ENCODE results near the gene OR10K2. TPM values are rescaled to one million over a fixed set of nuclear protein-coding genes. Genes with fewer than 3 reads are reported as not detected.
"Not testable (repeated sequence)": the region's sequence is repeated elsewhere in the genome, so short reads cannot be mapped to it uniquely, and the experiment has no call there.

OR10K2 gene, protein sequence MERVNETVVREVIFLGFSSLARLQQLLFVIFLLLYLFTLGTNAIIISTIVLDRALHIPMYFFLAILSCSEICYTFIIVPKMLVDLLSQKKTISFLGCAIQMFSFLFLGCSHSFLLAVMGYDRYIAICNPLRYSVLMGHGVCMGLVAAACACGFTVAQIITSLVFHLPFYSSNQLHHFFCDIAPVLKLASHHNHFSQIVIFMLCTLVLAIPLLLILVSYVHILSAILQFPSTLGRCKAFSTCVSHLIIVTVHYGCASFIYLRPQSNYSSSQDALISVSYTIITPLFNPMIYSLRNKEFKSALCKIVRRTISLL
- total RNA-seq (2014; rRNA removed; shearing (Covaris generic)) = not detected in 2 replicates
- polyA plus RNA-seq (2015; cell fraction: cytosol; rRNA removed) = not detected in 2 replicates
- polyA plus RNA-seq (2015; cell fraction: nucleus; rRNA removed) = not detected in 2 replicates

DNA sequence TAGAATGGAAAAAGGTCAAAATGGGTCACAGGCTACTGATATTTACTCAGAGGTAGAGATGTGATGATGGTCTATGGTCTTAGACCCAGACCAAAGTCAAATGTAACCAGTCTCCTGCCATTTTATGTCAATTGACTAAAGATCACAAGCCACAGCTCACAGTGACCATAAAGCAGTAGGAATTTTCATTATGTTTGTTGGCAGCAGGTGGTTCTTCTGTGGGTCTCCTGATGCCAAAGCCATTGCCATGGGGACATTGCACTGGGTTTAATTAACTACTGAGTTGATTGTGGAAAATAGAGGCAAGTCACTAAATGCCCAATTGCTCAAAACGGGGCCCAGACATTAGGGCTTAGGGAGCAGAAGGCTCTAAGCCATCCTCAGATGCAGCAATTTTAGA, at the start of gene OR10K2:
TSS of gene OR10K2 (minus strand) at position 101 of the 400 bp plus-strand sequence. CDS start 5,371 bp downstream, outside the sequence.
- DNase-seq (ENCODE audit: low read depth) = no peak

DNA sequence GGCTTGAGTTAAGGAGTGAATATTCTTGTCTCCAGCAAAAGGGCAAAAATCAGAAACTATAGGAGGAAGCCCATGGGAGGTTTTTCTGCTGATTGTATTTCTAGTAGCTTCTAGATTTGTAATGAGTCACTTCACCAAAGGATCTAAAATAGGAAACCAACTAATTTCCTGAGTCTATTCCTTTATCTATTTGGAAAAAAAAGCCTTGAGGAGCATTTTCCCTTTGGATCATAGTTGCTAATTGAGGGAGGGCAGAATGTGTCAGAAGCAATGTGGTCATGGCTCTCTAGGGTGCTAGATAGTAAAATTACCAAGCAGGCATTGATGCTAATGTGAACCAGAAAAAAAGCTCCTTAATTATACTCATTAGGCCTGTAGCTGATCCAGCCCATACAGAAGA, 45.9 kb upstream of the OR10K2 start, which contains the start of gene OR10R2:
TSS of gene OR10R2 (plus strand) at position 301 of the 400 bp plus-strand sequence. CDS start 106 bp downstream, outside the sequence.
- DNase-seq (ENCODE audit: low read depth) = no peak

DNA sequence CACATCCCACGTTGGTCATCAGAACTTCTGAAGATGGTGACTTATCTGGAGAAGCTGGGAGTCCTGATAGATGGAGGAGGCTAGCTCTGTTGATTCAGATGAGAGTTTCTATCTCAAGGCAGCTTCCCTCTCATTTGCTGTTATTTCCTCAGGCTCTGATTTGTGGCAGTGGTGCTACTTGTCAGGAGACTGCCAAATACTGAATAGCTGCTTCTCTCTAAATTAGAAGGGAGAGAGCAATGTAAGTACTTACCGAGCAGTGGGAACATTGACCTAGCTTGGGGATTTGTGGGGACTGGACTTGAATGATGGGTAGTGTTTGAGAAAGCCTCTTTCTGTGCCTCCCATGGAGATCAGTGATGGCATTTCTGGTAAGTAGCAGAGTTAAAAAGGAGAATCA, 35.5 kb upstream of the OR10K2 start, which contains the start of gene OR10K1:
TSS of gene OR10K1 (plus strand) at position 301 of the 400 bp plus-strand sequence. CDS start 3,728 bp downstream, outside the sequence.
- no peak for DNase-seq (ENCODE audit: low read depth)

DNA sequence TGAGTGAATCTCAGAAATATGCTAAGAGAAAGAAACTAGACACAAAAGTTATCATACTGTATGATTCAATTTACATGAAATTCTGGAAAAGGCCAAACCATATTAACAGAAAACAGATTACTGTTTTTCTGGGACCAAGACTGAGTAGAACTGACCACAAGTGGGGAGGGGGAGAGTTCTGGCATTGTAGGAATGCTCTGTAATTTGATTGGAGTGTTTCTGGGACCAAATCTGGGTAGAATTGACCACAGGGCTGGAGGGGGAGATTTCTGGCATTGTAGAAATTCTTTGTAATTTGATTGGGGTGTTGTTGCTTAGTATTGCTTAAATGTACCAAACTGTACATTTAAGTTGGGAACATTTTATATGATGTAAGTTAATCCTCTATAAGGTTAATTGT, 32.2 kb upstream of the OR10K2 start:
- DNase-seq (ENCODE audit: low read depth) = no peak

DNA sequence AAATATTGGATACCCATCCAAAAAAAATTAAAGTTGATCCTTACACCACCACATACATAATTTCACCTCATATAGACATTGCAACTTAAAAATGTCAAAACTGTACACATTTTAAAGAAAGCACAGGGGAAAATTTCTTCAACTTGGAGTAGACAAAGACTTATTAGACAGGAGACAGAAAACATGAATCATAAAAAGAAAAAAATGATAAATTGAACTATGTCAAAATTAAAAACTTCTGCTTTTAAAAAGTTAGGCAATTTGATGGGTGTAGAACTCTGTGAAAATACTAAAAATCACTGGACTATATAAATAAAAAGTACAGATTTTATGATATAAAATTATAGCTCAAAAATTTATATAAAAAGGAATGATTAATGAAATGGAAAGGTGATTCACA, 31.2 kb upstream of the OR10K2 start:
- DNase-seq (ENCODE audit: low read depth) = no peak

DNA sequence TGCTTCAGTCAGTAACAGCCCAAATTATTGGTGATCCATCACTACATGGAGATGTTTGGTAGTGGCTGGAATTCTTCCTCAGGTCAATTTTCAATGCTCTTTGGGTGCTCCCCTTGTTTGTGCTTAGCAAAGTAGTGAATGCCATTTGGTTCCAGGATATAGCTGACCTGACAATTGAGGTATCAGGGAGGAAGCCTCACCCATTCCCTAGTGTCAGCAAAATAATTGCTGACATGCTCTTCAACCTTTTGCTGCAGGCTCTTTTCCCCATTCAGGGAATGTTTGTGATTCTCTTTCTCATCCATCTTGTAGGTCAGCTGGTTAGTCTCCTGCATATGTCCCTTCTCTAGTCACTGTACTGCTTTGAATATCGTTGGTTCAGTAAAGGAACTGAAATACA, 28.5 kb upstream of the OR10K2 start:
- DNase-seq (ENCODE audit: low read depth) = no peak

DNA sequence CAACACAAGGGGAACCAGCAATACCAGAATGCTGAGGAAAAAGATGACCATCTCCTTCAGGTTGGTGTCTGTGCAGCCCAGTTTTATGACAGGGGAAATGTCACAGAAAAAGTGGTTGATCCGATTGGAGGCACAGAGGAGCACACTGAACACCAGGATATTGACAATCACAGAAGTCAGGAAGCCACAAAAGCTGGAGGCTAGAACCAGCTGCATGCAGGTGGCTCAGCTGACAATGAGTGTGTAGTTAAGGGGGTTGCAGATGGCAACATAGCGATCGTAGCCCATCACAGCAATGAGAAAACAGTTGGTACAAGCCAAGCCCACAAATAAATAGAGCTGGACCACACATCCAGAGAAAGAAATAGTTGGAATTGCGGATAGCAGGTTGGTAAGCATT, 19.3 kb upstream of the OR10K2 start:
- DNase-seq (ENCODE audit: low read depth) = no peak

DNA sequence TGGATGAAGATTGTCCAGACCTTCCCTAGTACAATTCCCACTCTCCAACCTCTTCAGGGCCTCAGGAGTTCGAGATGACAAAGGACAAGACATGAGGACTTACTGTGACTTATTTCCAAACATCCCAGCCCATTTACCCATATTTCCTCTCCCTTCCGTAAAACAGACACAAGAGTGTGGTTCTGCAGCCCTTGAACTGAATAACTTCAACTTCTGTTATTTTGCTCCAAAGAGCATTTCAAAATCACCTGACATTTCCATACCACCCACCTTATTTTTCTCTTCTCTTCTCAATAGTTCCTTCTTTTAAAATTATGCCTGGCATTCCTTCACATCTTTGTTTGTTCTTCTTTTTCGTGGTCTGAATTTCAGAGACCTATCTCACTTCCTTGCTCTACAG, 8.7 kb upstream of the OR10K2 start:
- DNase-seq (ENCODE audit: low read depth) = no peak

DNA sequence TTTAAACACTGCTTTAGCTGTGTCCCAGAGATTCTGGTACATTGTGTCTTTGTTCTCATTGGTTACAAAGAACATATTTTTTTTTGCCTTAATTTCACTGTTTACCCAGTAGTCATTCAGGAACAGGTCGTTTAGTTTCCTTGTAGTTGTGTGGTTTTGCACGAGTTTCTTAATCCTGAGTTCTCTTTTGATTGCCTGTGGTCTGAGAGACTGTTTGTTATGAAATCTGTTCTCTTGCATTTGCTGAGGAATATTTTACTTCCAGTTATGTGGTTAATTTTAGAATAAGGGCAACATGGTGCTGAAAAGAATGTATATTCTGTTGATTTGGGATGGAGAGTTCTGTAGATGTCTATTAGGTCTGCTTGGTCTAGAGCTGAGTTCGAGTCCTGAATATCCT, 4.1 kb upstream of the OR10K2 start:
- not testable (repeated sequence) for DNase-seq (ENCODE audit: low read depth)

DNA sequence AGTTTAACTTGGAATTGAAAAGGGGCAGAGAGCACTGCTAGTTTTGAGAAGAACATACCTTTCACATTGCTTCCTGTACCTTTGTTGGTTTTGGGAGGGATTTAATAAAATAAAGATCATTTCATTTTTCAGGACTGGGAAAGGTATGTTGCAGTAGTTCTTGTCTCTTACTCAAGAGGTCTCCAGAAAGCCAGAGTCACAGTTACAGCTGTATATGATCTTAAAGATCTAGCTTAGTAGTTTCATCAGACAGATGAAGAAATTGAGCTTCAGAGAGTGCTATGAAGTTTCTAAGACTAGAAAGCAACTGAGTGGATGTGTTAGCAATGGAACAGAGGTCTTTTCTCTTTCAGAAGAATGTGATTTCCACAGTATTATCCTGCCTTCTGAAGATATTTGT, 1.0 kb downstream of the OR10K2 start:
- no peak for DNase-seq (ENCODE audit: low read depth)

DNA sequence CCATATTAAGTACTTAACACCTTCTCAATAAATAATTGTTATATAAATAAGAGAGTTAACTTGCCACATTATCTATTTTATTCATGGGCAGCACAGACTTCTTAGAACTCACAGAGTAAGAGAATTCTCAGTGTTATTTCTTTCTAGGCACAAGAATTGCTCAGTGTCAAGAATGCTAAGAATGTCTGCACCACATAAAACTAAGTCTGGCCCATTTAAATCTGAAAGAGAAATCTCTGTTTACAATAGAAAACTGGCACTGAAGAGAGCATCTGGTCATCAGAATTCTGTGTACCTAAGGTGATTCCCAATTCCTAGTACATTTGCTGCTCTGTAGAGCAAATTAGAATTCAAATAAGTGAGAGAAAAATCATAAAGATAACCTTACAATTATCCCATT, 3.8 kb downstream of the OR10K2 start:
- no peak for DNase-seq (ENCODE audit: low read depth)

DNA sequence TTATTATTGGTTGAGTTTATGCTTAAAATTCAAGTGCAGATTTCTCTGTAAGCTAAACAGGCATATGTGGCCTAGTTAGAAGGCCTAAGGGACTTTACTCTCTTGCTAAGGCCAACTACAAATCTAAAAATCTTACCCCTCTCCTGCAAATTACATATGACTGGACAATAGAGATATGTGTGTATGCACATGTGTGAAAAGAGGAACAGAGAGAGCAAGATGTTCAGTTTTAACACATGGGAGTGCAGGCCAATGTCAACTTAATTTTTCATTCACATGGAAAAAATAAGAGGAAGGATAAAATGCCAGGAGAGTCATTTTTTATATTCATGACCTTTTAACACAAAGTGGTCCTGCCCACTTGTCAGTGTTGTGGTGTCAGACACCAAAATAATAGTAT, 8.5 kb downstream of the OR10K2 start:
- DNase-seq (ENCODE audit: low read depth) = no peak

DNA sequence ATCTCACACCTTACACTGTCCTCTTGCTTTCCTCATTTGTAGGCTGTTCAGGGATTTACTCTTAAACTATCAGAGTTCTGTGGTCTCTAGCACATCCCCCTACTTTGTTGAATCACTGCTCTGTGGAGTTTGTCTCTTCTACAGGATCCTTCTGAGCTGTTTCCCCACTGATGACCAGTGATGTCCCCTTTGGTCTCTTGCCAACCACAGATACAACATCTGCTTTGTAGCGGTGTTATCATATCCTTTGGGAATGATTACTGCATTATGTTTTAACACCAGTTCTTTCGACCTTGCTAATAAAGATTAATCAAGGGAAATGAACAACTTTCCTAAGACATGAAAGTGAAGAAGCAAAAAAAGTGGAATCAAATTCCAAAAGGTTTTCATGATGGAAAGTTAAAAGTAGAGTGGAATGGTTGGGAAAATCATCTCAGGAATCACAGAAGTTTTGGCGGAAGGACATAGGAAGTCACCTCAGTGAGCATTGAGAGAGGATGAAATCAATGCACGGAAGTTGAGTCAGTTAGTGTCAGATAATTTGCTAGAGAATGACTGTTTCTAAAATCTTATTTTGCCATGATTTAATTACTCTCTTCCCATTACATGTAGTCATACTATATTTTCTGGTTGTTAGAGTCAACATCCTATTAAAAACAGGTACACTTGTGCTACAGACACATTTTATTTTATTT, 11.2 kb downstream of the OR10K2 start:
- DNase-seq (ENCODE audit: low read depth) = no peak

DNA sequence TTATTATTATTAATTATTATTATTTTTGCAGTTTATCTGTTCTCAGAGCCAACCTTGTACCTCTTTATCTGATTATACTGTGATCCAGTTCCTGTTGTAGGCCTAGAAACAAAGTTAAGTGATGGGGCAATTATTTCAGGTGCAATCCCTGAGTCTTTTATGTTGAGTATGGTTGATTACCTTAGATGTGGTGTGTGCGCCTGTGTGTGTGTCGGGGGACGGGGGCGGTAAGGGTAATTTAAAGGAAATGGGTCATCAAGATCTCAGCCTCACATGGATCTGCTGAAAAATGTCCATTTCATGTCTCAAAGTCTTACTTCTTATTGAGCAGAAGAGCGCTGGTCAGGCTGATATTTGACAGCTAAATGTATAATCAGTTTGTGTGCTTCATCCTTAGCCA, 18.9 kb downstream of the OR10K2 start:
- no peak for DNase-seq (ENCODE audit: low read depth)

DNA sequence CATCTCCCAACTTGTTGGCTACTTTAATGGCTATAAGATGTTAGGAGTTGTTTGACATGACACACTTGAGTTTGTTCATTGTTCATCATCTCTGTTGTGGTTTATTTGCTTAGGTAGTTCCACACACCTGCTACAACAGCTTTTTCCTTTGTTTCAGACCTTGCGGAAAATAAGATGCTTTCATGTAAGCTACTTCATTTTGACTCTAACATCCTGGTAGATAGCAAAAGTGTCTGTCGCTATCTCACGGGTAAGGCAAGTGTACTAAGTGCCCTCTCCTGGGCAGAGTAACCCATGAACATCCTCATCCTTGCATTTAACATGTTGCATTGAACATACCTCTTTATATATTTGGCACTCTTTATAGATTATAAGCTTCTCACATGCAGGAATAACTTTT, 25.2 kb downstream of the OR10K2 start:
- no peak for DNase-seq (ENCODE audit: low read depth)

DNA sequence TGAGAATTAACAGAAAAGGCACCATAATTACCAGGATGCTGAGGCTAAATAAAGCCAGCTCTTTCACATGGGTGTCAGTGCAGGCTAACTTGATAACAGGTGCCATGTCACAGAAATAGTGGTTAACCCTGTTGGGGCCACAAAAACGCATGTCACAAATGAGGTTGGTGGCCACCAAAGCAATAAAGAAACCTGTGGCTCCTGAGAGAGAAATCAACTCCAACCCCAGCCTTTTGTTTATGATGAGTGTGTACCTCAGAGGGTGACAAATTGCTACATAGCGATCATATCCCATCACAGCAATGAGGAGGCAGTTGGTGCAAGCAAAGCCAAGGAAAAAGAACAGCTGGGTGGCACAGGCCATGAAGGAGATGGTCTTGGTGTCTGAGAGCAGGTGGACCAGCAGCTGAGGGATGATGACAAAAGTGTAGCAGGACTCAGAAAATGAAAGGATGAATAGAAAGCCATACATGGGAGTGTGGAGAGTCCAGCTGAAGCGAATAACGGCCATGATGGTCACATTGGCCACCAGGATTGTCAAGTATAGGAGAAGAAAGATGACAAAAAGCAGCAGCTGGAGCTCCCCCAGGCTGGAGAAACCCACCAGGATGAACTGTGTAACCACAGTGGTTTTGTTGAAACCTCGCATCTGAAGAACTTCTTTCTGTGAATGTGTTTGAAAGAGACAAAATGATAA, 27.1 kb downstream of the OR10K2 start, which contains the start of gene OR10T2:
TSS of gene OR10T2 (minus strand) at position 649 of the 697 bp plus-strand sequence. CDS start at position 649, 0 bp downstream.
- DNase-seq (ENCODE audit: low read depth) = no peak

DNA sequence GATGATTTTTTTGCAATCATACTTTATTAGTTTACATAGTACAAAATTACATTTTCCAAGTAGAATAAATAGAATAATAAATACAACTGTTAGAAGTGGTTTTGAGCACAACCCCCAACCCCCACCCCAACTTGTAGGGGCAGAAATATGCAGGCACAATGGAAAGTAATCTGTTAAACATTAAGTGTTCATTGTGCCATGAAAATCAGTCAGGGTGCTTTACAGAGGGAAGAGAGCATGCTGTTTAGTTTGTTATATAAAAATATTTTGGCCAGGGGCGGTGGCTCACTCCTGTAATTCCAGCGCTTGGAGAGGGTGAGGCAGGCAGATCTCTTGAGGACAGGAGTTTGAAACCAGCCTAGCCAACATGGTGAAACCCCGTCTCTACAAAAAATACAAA, 29.4 kb downstream of the OR10K2 start:
- DNase-seq (ENCODE audit: low read depth) = no peak

DNA sequence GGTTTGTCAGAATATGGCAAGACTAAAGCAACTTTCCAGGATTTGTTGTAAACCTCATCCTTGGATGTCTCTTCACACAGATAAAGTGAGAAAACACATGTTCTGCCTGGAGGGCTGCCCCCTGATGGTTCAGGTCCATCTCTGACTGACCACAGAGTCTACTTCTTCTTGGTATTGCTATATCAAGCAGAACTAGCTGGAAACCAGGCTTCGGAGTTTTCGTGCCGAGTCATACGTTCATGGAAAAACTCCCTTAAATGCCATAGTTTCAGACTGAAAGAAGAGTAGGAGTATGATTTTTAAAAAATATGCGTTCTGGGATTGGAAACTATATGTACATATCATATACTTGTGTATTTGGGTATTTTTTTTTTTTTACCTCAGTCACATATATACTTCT, 32.6 kb downstream of the OR10K2 start:
- DNase-seq (ENCODE audit: low read depth) = no peak

DNA sequence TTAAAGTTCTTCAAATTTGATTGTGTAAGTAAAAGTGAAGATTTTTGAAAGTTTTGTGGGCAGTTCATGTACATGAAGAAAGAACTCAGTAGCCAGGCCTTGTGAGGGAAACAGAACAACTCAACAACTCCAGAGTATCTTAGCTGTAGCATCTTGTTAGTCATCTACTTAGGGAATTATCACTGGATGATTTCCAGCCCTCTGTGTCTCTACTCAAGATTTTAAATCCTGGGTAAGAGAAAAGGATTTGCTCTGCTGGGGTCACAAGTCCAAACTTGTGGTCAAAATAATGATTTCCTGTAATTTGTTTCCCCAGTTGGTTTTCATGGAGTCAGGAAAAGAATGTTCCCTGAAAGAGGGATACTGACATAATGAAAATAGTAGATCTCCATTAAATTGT, 34.9 kb downstream of the OR10K2 start:
- DNase-seq (ENCODE audit: low read depth) = no peak

DNA sequence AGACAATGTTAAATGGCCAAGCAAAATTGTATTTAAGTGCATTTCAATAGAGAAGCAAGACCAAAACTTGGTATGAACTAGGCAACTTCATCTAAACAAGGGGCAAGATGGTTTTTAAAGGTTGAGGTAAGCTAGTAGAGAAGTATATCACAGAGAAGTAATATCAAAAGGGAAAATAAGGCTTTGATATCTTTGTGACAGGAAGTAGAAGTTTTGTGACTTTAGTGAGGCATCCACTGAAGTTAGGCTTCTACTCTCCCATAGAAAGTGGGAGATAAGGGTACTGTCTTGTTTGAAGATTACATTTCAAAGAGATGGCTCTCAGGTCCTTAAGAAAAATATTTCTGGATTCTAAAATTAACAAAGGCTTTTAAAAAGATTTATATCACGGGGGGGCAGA, 35.7 kb downstream of the OR10K2 start:
- no peak for DNase-seq (ENCODE audit: low read depth)

DNA sequence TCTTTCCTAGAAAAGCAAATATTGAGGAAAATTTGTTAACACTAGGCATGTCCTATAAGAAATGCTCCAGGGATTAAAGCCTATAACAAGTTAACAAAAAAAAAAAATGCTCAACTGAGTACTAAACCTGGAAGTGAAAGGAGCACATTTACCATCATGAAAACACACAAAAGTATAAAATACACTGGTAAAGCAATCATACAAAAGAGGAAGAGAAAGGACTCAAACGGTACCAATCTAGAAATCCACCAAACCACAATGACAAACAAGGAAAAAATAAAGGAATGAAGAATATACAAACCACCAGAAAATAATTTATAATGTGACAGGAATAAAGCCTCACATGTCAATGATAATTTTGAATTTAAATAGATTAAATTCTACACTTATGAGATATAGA, 51.2 kb downstream of the OR10K2 start:
- DNase-seq (ENCODE audit: low read depth) = no peak

DNA sequence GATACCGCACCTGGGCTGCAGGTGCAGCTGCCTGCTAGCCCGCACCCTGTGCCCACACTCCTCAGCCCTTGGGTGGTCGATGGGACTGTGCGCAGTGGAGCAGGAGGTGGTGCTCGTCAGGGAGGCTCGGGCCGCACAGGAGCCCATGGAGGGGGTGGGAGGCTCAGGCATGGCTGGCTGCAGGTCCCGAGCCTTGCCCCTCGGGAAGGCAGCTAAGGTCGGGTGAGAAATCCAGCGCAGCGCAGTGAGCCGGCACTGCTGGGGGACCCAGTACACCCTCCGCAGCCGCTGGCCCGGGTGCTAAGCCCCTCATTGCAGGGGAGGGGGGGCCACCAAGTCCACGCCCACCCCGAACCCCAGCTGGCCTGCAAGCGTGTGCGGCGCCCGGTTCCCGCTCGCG, 51.9 kb downstream of the OR10K2 start:
- DNase-seq (ENCODE audit: low read depth) = not testable (repeated sequence)
